T-helper 9 cell (primary cell): ENCODE results near the gene TNRC6C.
"Not testable (repeated sequence)": the region's sequence is repeated elsewhere in the genome, so short reads cannot be mapped to it uniquely, and the experiment has no call there.

ENCODE experiments used
- DNase-seq: peaks from one replicate; pipeline ENCODE4 v3.0.0-alpha.2; 2020

Gene TNRC6C

GRCh38 chr17:78129351-78130089, 171.0 kb downstream of the TNRC6C start:
- no peak for DNase-seq

- no peak for DNase-seq
These were observed 171.6 kb downstream of the TNRC6C start for GRCh38 chr17:78130090-78130436.

- DNase-seq, result peak; percentile 66
These were observed 172.1 kb downstream of the TNRC6C start, which contains the start of gene TMC8 for GRCh38 chr17:78130437-78131101. Gene TMC8 (plus strand): TSS chr17:78130771. CDS start chr17:78131589, 818 bp downstream.

GRCh38 chr17:78131172-78132083, 172.9 kb downstream of the TNRC6C start:
- DNase-seq, result no peak

DNA sequence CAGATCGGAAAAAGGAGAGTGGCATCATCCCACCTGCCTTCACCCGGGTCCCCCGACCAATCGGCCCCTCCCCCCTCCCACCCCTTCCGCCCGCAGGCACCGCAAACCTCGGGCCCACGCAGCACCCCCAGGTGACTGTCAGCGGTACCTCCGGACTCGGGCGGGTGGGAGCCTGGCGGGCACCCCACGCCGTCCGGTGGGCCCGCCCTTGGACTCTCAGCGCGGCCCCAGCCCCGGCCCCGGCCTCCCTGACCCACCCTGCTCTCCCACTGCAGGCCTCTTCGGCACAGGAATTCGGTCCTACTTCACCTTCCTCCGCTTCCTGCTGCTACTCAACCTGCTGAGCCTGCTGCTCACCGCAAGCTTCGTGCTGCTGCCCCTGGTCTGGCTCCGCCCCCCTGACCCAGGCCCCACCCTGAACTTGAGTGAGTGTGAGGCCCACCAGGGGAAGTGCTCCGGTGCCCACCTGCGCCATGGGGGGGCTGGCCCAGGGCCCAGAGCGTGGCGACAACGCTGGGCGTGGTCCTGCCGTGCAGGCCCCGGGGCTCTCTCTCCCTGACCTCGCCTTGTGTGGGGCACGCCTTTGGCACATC, 173.7 kb downstream of the TNRC6C start:
- DNase-seq, result no peak

GRCh38 chr17:78132767-78133178, 174.3 kb downstream of the TNRC6C start:
- DNase-seq, result no peak

- no peak for DNase-seq
These were observed 174.9 kb downstream of the TNRC6C start for GRCh38 chr17:78133179-78133951.

DNA sequence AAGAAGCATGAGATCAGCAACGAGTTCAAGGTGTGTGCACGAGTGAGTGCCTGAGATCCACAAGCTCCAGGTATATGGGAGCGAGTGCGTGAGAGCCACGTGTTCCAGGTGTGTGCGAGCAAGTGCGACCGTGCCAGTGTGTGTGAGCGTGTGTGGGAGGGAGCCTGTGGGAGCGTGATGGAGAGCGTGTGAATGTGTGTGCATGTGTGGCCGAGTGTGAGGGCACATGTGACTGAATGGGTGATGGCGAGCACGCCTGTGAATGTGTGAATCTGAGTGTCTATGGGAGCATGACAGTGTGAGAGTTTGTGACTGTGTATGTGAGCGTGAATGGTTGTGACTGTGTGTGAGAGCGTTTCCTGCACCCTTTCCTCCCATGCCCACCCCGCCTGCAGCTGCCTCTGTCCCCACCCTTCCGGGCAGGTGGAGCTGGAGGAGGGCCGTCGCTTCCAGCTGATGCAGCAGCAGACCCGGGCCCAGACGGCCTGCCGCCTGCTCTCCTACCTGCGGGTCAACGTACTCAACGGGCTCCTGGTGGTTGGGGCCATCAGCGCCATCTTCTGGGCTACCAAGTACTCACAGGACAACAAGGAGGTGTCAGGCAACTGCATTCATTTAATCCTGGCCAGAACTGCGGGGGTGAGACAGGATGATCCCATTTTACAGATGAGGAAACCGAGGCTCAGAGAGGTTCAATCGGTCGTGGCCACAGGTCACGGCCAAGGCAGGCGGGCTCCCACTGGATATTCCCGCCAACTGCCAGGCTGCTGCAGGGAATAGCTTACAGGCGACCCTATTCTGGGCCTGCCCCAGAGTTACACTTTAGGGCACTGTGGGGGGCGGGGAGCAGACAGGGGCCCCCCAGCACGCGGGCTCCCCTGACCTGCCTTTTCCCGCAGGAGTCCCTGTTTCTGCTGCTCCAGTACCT, 175.7 kb downstream of the TNRC6C start:
- DNase-seq, result peak; percentile 70

DNA sequence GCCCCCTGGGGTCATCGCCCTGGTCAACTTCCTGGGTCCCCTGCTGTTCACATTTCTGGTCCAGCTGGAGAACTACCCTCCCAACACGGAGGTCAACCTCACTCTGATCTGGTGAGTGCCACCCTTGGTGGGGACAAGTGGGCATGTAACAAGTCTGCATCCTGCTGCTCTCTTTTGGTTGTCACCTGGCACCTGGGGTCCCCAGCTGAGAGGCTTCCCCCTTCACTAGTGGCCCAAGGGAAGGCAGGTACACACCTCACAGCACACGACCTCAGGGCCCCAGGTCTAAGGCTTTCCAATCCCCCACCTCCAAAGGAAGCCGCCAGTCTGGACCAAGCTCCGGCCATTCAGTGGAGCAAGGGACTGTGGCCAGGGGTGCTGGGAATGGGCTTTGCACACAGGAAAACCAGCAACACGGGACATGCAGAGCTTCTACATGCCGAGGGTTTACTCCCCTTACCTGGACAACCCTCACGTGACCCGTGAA, 176.4 kb downstream of the TNRC6C start:
- DNase-seq, result no peak

GRCh38 chr17:78135858-78136500, 177.5 kb downstream of the TNRC6C start:
- DNase-seq, result no peak

DNA sequence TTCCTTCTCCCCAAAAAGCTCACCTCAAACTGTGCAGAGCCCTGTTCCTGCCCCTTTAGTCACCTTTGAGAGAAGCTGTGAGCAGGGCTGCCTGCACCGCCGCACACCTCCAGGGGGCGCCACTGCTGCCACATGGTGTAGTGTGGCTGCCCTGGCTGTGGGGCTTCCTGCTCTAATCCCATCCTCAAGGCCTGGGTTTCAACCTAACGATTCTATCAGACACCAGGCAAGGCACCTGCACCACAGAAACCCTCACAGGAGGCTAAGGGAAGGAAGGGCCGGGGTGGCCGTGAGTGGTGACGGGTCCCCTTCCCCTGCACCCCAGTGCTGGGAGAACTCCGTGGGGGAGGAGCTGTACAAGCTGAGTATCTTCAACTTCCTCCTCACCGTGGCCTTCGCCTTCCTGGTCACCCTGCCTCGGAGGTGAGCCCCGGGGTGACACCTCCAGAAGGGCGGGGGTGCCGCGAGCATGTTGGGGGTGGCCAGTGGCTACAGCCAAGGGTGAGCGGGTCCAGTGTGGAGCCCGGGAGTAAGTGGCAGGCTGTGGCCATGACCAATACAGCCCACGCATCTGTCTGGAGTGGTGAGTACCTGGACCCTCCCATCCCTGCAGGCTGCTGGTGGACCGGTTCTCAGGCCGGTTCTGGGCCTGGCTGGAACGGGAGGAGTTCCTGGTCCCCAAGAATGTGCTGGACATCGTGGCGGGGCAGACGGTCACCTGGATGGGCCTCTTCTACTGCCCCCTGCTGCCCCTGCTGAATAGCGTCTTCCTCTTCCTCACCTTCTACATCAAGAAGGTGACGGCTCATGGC, 179.1 kb downstream of the TNRC6C start:
- DNase-seq, result no peak

- no peak for DNase-seq
These were observed 179.9 kb downstream of the TNRC6C start for GRCh38 chr17:78138204-78139060.

GRCh38 chr17:78139861-78140168, 181.3 kb downstream of the TNRC6C start:
- not testable (repeated sequence) for DNase-seq

- DNase-seq, result peak; percentile 93
These were observed 181.9 kb downstream of the TNRC6C start for GRCh38 chr17:78140169-78141051.

GRCh38 chr17:78141437-78142118, 183.1 kb downstream of the TNRC6C start:
- DNase-seq, result no peak

- DNase-seq, result no peak
These were observed 183.8 kb downstream of the TNRC6C start for GRCh38 chr17:78142119-78142861.
